ENCODE data around the gene RTKN. TPM values are rescaled to one million over a fixed set of nuclear protein-coding genes. Genes with fewer than 3 reads are reported as not detected.

The RTKN gene
- polyA plus RNA-seq, 1 of the 3 experiments (the other 2 are of a cell fraction): 22.6 TPM

DNA sequence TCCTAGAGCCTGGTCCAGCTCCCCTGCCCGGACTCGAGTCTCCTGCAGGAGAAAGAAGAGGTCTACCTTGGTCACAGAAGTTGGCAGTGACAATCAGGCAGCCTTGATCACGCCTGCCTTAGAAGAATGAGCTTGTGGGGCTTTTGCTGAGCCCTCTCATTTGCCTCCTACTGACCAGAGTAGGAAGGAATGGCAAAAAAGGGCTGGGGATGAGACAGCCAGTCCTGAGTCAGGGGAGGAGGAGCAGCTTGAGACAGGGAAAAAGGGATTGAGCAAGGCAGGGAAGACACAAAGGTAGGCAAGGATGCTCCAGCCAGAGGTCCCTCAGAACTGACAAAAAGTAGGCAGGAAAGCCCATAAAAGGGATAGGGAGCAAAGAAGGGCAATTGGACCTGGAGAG is 14.2 kb downstream of the RTKN start (continued):
- TF ChIP-seq, protein P1, sequence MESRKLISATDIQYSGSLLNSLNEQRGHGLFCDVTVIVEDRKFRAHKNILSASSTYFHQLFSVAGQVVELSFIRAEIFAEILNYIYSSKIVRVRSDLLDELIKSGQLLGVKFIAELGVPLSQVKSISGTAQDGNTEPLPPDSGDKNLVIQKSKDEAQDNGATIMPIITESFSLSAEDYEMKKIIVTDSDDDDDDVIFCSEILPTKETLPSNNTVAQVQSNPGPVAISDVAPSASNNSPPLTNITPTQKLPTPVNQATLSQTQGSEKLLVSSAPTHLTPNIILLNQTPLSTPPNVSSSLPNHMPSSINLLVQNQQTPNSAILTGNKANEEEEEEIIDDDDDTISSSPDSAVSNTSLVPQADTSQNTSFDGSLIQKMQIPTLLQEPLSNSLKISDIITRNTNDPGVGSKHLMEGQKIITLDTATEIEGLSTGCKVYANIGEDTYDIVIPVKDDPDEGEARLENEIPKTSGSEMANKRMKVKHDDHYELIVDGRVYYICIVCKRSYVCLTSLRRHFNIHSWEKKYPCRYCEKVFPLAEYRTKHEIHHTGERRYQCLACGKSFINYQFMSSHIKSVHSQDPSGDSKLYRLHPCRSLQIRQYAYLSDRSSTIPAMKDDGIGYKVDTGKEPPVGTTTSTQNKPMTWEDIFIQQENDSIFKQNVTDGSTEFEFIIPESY (IDR thresholded peaks at IDR 0.05; ENCODE audit: borderline replicate concordance, low read depth): no peak
- TF ChIP-seq RAD21 (IDR thresholded peaks at IDR 0.05; ENCODE audit: low read length) (no peak), CHD2 (IDR thresholded peaks at IDR 0.05; ENCODE audit: low read length, partially characterized antibody) (no peak), ELF1 (IDR thresholded peaks at IDR 0.05) (no peak)

DNA sequence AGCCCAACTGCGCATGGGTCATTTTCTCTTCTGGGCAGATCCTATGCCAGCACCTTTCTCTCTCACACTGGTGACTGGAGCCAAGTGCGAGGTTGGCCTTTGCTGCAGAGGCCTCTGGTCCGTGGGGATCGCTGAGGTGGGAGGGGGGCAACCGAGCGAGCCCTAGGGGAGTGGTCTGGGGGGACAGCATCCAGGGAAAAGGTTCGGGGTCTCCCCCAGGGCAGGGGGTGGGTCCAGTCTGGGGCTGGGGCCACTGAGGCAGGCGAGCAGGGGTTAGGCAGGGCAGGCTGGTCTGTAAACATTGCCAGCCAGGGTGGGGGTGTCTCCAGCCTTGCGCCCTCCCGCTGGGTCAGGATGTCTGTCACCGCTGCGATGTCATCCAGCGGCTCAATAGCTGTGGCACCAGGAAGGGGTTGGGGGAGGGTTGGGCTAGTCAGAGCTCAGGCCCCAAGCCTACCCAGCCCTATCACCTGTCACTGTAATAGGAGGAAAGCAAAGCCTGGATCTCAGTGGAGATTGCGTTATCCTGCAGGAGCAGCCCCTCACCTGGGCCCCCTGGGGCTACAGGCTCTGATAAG is 15.5 kb downstream of the RTKN start:
- CTCF ChIA-PET: no interaction called here
- no peak for DNase-seq
- H2AFZ ChIP-seq (ENCODE audit: low read depth): no peak overlapping the region
- H3K36me3 ChIP-seq (replicated peaks in 1 of 2; ENCODE audit: control insufficient read depth in 1 of 2, insufficient read depth in 2 of 2, low read length in 1 of 2): peaks cover 6 to 47% of the 10 kb centered on the region in 2 experiments
- H4K20me1 ChIP-seq (ENCODE audit: insufficient read depth): no peaks in the 10 kb centered on the region
- H3K9me2 ChIP-seq: no peaks in the 10 kb centered on the region
- peaks cover 0 to 13% of the 10 kb centered on the region in 2 experiments; a peak in 1 of 4 replicates for H3K4me1 ChIP-seq (ENCODE audit: control insufficient read depth in 1 of 2, insufficient read depth in 2 of 2, low read depth in 1 of 2, low read length in 1 of 2)
- H3K9ac ChIP-seq: no peak overlapping the region
- H3K4me2 ChIP-seq: no peak overlapping the region
- H3F3A ChIP-seq (replicated peaks; ENCODE audit: insufficient read depth): peaks cover 4% of the 10 kb centered on the region
- H3K27ac ChIP-seq (ENCODE audit: low read depth in 2 of 2, low read length in 1 of 2): no peak overlapping the region
- no peaks in the 10 kb centered on the region for H3K9me3 ChIP-seq
- no peak overlapping the region for H3K4me3 ChIP-seq (ENCODE audit: low read depth in 2 of 2, low read length in 1 of 2)
- H3K27me3 ChIP-seq (ENCODE audit: insufficient read depth): no peaks in the 10 kb centered on the region
- H3K79me2 ChIP-seq (ENCODE audit: insufficient read depth): no peaks in the 10 kb centered on the region
- POLR2A ChIA-PET: interaction anchor here (2.7 kb wide), 1 partner anchor 14 kb away, joined by 15 read pairs; no protein-coding TSS in a partner anchor
- TF ChIP-seq, protein P2, sequence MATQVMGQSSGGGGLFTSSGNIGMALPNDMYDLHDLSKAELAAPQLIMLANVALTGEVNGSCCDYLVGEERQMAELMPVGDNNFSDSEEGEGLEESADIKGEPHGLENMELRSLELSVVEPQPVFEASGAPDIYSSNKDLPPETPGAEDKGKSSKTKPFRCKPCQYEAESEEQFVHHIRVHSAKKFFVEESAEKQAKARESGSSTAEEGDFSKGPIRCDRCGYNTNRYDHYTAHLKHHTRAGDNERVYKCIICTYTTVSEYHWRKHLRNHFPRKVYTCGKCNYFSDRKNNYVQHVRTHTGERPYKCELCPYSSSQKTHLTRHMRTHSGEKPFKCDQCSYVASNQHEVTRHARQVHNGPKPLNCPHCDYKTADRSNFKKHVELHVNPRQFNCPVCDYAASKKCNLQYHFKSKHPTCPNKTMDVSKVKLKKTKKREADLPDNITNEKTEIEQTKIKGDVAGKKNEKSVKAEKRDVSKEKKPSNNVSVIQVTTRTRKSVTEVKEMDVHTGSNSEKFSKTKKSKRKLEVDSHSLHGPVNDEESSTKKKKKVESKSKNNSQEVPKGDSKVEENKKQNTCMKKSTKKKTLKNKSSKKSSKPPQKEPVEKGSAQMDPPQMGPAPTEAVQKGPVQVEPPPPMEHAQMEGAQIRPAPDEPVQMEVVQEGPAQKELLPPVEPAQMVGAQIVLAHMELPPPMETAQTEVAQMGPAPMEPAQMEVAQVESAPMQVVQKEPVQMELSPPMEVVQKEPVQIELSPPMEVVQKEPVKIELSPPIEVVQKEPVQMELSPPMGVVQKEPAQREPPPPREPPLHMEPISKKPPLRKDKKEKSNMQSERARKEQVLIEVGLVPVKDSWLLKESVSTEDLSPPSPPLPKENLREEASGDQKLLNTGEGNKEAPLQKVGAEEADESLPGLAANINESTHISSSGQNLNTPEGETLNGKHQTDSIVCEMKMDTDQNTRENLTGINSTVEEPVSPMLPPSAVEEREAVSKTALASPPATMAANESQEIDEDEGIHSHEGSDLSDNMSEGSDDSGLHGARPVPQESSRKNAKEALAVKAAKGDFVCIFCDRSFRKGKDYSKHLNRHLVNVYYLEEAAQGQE (IDR thresholded peaks at IDR 0.05; ENCODE audit: low read depth, low read length): no peak
- TF ChIP-seq GABPA (IDR thresholded peaks at IDR 0.05; ENCODE audit: low read depth) (no peak), MEF2A (IDR thresholded peaks at IDR 0.05; ENCODE audit: borderline replicate concordance, low read depth) (no peak), EZH2phosphoT487 (IDR thresholded peaks at IDR 0.05; ENCODE audit: borderline replicate concordance, low read depth) (no peak)
- TF ChIP-seq, protein P3, sequence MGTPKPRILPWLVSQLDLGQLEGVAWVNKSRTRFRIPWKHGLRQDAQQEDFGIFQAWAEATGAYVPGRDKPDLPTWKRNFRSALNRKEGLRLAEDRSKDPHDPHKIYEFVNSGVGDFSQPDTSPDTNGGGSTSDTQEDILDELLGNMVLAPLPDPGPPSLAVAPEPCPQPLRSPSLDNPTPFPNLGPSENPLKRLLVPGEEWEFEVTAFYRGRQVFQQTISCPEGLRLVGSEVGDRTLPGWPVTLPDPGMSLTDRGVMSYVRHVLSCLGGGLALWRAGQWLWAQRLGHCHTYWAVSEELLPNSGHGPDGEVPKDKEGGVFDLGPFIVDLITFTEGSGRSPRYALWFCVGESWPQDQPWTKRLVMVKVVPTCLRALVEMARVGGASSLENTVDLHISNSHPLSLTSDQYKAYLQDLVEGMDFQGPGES (IDR thresholded peaks at IDR 0.05; ENCODE audit: low read depth, low read length): no peak
- WGBS (ENCODE audit: low lambda C conversion rate): 94% methylated on average over 11 of the region's 14 CpGs
